ENCODE measurements around the gene ANO9.
"Not testable (repeated sequence)": the region's sequence is repeated elsewhere in the genome, so short reads cannot be mapped to it uniquely, and the experiment has no call there.

The ANO9 gene

DNA sequence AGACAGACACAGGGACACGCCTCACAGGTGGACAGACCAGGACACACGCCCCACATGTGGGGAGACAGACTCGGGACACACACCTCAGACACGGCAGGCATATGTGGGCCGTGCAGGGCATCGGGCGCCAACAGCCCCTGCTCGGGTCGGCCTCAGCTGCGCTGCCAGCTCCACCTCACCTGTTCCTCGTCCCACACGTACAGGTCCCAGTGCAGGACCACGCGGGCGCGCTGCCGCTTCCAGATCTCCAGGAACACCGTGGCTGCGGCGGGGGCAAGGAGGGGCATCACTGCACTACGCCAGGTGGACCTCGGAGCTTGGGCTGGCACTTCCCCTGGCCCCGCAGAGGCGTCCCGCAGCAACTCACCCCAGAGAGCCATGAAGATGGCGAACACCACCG lies 12.4 kb downstream of the ANO9 start:
- TF ChIP-seq POLR2A (IDR thresholded peaks at IDR 0.05; ENCODE audit: low read depth, low read length): no peak
- no peak for FAIRE-seq

GRCh38 chr11:428295-428694 lies 13.5 kb downstream of the ANO9 start:
- DNase-seq (ENCODE audit: insufficient read length, low spot score): no peak
- FAIRE-seq: no peak
- TF ChIP-seq POLR2A (IDR thresholded peaks at IDR 0.05; ENCODE audit: low read depth, low read length): no peak

More for the DNA sequence above, 12.4 kb downstream of the ANO9 start:
- DNase-seq (ENCODE audit: insufficient read length, low spot score): no peak

GRCh38 chr11:426851-427250 lies 15.0 kb downstream of the ANO9 start:
- FAIRE-seq (no peak), DNase-seq (ENCODE audit: insufficient read length, low spot score) (no peak)
- TF ChIP-seq POLR2A (IDR thresholded peaks at IDR 0.05; ENCODE audit: low read depth, low read length): no peak

GRCh38 chr11:425301-425700 lies 16.5 kb downstream of the ANO9 start:
- FAIRE-seq (no peak), DNase-seq (ENCODE audit: insufficient read length, low spot score) (no peak)
- TF ChIP-seq POLR2A (IDR thresholded peaks at IDR 0.05; ENCODE audit: low read depth, low read length): no peak

- FAIRE-seq; DNase-seq (ENCODE audit: insufficient read length, low spot score): not testable (repeated sequence)
Observed at GRCh38 chr11:424766-425165, 17.0 kb downstream of the ANO9 start.

DNA sequence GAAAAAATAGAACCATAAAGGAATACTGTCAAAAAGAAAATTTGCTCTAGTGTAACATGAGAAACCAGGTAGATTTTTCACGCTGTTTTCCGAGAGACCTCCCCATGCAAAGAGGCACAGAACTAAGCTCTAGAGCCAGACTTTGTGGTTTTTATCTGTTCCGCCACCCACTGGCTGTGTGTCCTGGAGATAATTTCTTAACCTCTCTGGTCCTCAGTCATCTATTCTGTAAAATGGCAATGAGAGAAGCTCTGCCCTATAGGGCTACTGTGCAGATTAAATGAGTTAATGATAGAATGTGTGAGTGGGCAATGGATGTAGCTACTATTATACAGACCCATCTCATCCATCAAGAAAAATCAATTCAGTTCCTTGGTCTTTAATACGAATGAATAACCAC lies 17.6 kb downstream of the ANO9 start:
- no peak for FAIRE-seq
- no peak for DNase-seq (ENCODE audit: insufficient read length, low spot score)
- TF ChIP-seq POLR2A (IDR thresholded peaks at IDR 0.05; ENCODE audit: low read depth, low read length): no peak

- no peak for DNase-seq (ENCODE audit: insufficient read length, low spot score)
- no peak for FAIRE-seq
- TF ChIP-seq POLR2A (IDR thresholded peaks at IDR 0.05; ENCODE audit: low read depth, low read length): no peak
Observed at GRCh38 chr11:422249-422656, 19.6 kb downstream of the ANO9 start.

DNA sequence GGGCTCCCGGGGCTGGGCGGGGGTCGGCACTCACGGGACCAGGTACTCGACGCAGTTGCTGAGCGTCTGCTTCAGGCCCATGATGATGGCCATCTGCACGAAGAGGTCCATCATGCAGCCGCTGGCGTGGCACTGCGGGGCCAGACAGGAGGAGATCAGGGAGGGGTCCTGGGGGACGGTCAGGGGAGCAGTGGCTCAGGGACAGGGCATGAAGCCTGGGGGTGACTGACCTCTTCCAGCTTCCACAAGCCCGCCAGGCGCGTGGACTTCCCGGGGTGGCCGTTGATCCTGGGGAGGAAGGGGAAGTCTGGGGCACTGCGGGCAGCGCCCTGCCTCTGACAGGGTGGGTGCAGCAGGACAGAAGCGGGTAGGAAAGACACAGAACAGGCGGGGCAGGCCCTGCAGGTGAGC lies 20.9 kb downstream of the ANO9 start:
- DNase-seq (ENCODE audit: insufficient read length, low spot score) (no peak), FAIRE-seq (no peak)
- TF ChIP-seq POLR2A (IDR thresholded peaks at IDR 0.05; ENCODE audit: low read depth, low read length): no peak

DNA sequence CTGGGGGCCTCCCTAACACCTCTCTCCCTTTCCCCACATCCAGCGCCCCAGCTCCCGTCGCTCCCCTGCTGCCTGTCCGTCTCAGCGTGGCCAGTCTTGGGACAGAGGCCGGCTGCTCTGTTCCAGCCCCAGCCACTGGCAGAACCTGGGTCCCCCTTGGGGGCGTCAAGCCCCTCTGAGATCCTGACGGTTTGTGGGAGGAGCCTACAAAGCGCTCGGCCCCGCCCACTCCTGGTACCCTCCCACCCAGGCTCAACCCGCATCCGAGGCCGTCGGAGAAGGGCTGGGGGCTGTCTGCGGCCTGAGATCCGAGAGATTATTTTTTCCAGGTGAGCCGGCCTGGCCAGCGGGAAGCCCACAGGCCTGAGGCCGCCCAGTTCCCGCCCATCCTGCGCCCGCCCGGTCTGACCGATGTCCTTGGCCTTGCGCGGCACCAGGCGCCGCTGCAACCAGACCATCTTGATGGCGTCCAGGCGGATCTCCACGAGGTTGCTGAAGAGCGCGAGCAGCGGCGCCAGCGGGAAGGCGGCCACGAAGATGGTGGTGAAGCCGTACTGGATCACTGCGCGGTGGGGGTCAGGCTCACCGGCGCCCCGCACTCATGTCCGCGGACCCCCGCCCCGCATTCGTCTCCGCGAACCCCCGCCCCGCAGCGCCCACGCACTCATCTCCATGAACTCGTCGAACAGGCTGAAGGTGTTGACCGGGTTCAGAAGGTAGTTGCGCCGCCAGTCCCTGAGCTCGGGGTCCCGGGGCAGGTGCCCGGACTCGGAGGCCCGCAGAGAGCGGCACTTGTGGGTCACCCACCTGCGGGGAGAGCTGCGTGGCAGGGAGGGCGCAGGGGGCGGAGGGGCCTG lies 21.5 kb downstream of the ANO9 start:
- TF ChIP-seq POLR2A (IDR thresholded peaks at IDR 0.05; ENCODE audit: low read depth, low read length): no peak
- no peak for FAIRE-seq
- no peak for DNase-seq (ENCODE audit: insufficient read length, low spot score)

GRCh38 chr11:419248-420005 lies 22.4 kb downstream of the ANO9 start:
- no peak for FAIRE-seq
- DNase-seq (ENCODE audit: insufficient read length, low spot score): no peak
- TF ChIP-seq POLR2A (IDR thresholded peaks at IDR 0.05; ENCODE audit: low read depth, low read length): no peak

DNA sequence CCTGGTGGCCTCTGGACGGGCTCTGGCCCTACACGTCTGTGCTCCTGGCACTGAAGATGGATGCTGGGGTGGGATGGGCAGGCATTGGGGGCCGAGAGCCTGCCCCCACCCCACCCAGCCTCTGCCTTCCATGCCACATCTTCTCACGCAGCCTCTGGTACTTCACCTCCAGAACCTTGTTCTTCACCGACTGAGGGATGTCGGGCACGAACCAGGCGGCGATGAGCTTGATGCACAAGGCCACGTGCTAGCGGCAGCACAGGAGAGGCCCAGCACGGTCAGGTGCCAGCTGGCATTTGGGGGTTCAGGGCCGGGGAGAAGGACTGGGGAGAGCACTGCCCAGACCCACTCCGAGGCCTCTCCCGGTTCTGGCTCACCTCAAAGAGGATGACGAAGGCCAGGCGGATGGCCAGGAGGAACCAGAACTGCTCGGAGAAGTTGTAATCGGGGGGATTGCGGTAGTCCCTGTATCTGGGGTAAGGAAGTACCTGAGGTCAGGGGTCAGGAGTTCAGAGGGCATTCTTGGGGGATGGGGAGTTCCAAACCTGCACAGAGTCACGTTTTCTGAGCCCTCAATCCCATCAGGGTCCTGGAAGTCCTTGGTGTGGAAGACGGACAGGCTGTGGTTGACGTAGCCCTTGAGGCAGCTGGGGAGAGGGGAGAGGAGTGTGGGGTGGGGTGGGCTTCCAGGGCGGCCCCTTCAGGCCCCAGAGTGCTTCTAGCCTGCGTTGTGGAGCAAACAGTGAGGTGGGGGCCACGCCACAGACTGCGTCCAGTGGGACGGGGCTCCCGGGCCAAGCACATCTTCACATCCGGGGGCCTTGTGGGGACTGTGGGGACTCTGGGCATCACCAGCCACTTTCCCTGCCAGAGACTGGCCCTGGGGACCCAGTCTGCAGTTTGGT lies 23.2 kb downstream of the ANO9 start:
- no peak for TF ChIP-seq POLR2A (IDR thresholded peaks at IDR 0.05; ENCODE audit: low read depth, low read length)
- DNase-seq (ENCODE audit: insufficient read length, low spot score) (no peak), FAIRE-seq (no peak)

DNA sequence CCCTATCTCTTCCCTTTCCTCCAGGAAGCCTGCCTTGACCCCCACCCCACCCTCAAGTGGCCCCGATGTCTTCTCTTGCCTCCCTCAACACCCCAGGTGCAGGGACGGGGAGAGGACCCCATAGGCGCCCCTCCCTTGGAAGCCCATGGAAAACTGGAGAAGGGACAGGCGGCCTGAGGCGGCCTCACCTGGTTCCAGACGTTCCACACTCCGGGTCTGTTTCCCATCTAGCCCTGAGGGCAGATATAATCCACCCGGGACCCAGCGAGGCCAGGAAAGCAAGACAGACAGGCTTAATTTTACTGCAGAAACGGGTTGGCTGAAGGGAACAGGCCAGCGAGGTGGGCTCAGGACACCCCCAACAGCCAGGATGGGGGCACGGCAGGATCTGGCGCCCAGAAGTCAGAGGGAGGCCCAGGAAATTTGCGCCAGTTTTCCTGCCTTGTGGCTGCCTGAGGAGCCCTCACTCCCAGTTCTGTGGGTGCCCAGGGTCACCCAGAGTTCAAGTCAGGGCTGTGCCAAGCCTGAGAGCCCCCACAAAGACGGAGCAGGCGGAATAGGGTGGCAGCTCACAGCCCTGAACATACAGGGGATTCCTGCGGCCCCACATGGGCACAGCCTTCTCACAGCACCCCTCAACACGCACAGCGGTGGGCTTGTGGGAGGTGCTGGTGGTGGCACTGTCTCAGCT lies 24.0 kb downstream of the ANO9 start:
- FAIRE-seq: no peak
- no peak for TF ChIP-seq POLR2A (IDR thresholded peaks at IDR 0.05; ENCODE audit: low read depth, low read length)
- no peak for DNase-seq (ENCODE audit: insufficient read length, low spot score)
